ENCODE results near the gene NADSYN1.

NADSYN1 gene

DNA sequence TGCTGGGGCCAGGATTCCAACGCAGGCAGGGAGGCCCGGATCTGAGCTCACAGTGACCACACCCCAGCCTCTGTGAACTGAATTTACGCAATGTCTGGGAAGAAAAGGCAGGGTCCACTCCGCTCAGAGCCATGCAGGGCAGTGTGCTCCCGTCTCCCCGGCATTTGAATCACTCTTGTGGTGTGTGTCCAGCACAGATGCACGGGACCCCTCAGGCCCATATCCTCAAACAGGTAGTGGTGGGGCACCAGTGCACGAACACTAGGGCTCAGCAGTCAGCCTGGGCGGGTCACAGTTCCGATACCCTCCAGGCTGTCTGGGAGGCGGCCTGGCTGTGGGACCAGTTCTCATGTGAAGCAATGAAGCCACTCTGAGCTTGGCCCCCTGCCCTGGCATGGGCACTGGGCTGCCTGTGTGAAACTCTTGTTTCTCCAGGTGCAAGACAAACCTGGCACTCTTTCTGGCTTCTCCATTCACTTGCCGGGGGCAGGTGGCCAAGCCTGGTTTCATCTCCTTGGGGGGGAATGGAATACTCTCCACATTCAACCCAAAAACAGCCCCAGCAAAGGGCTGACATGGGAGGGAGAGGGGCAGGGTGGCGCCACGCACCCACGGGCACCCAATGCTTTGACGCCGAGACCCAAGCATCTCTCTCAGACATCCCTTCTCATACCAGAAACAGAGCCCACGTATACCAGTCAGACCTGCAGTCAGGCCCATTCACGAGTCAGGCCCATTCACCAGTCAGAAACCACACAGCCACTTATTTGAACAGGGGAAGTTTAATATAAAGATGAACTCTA, 19.2 kb upstream of the NADSYN1 start:
- peaks cover 47% of the 10 kb centered on the region for H3K36me3 ChIP-seq (ENCODE audit: control insufficient read depth, insufficient read depth, low read length)
- no peaks in the 10 kb centered on the region for H3K27me3 ChIP-seq (ENCODE audit: control insufficient read depth, insufficient read depth, low read length)
- H3K9me3 ChIP-seq (ENCODE audit: control insufficient read depth, insufficient read depth, low read length): no peaks in the 10 kb centered on the region
- H3K9ac ChIP-seq (ENCODE audit: low read depth, low read length): no peak overlapping the region
- no peak overlapping the region for H3K4me3 ChIP-seq (ENCODE audit: low read depth, low read length)
- H3K4me1 ChIP-seq (ENCODE audit: control insufficient read depth, insufficient read depth, low read length): no peaks in the 10 kb centered on the region
- no peak overlapping the region for H3K27ac ChIP-seq (ENCODE audit: low read depth, low read length)

DNA sequence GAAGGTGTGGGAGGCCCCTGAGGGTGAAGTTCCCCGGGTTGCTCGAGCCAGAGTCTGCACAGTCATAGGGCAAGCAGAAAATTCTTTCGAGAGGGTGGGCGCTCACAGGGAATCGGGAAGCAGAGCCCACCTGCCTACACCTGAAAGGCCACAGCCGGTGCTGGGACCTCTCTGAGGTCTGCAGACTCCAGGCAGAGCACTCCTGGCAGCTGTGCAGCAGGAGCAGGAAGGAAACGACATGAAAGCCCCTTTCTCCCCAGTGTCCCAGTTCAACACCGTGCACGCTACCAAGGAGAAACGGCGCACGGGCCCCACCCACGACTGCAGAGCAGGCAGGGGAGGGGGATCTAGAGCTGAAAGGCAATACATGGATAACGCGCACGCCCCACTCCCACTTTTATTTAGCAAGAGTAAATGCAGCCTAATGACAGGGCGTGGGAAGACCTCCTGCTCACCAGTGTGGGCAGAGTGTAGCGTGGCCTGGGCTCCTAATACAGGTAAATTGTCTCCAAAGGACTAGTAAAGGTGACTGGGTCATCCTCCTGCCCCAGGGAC, 18.4 kb upstream of the NADSYN1 start:
- Histone ChIP-seq H3K27ac (ENCODE audit: low read depth, low read length) (no peak overlapping the region), H3K27me3 (ENCODE audit: control insufficient read depth, insufficient read depth, low read length) (no peaks in the 10 kb centered on the region), H3K4me3 (ENCODE audit: low read depth, low read length) (no peak overlapping the region), H3K9me3 (ENCODE audit: control insufficient read depth, insufficient read depth, low read length) (no peaks in the 10 kb centered on the region), H3K4me1 (ENCODE audit: control insufficient read depth, insufficient read depth, low read length) (no peaks in the 10 kb centered on the region), H3K9ac (ENCODE audit: low read depth, low read length) (no peak overlapping the region), H3K36me3 (ENCODE audit: control insufficient read depth, insufficient read depth, low read length) (peaks cover 55% of the 10 kb centered on the region)

DNA sequence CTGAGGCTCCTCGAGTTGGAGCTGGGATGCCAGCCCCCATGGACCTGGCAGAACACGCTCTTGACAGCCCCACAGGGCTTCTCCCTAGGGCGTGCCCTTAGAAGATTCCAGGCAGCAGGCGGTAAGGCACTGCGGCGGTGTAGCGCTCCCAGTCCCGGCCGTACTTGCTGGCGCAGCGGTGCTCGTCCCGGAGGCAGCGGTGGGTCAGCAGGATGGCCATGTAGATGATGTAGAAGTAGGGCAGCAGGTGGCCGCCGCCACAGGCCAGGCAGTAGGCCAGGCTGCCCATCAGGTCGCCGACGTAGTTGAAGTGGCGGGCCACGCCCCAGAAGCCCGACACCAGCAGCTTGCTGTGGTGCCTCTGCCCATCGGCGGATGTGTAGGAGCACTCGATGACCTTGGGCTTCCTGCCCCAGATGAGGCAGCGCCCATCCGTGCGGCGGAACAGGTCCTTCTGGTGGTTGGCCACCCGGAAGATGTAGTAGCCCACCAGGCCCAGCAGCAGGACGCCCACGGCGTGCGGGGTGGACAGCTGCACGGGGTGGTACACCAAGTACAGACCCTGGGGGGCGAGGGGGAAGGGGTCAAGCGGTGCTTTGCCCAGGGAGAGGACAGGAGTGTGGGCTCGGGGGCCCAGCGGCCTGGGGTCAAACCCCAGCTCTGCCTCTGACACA, 17.6 kb upstream of the NADSYN1 start:
- H3K9ac ChIP-seq (ENCODE audit: low read depth, low read length): no peak overlapping the region
- H3K4me1 ChIP-seq (ENCODE audit: control insufficient read depth, insufficient read depth, low read length): no peaks in the 10 kb centered on the region
- H3K36me3 ChIP-seq (ENCODE audit: control insufficient read depth, insufficient read depth, low read length): peaks cover 62% of the 10 kb centered on the region
- H3K27me3 ChIP-seq (ENCODE audit: control insufficient read depth, insufficient read depth, low read length): no peaks in the 10 kb centered on the region
- H3K27ac ChIP-seq (ENCODE audit: low read depth, low read length): no peak overlapping the region
- no peak overlapping the region for H3K4me3 ChIP-seq (ENCODE audit: low read depth, low read length)
- no peaks in the 10 kb centered on the region for H3K9me3 ChIP-seq (ENCODE audit: control insufficient read depth, insufficient read depth, low read length)

DNA sequence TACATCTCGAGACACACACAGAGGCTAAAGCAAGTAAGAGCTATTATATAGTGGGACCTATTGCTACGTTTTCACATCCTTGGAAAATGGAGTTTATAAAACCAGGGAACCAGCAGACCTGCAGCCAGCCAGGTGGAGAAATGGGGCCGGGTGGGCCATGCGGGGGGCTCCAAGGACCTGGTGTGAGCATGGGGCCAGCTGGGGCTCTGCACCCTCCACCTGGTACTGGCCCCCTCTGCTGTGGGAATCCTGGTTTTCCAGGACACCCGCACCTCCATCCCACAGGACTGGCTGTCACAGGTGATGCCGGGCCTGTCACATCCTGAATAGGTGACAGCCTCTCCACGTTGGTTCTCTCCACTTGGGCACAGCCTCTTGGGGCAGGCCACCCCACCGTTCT, 16.1 kb upstream of the NADSYN1 start:
- Histone ChIP-seq H3K9ac (ENCODE audit: low read depth, low read length) (no peak overlapping the region), H3K27ac (ENCODE audit: low read depth, low read length) (no peak overlapping the region), H3K27me3 (ENCODE audit: control insufficient read depth, insufficient read depth, low read length) (no peaks in the 10 kb centered on the region), H3K4me1 (ENCODE audit: control insufficient read depth, insufficient read depth, low read length) (no peaks in the 10 kb centered on the region), H3K4me3 (ENCODE audit: low read depth, low read length) (no peak overlapping the region), H3K36me3 (ENCODE audit: control insufficient read depth, insufficient read depth, low read length) (peaks cover 77% of the 10 kb centered on the region), H3K9me3 (ENCODE audit: control insufficient read depth, insufficient read depth, low read length) (no peaks in the 10 kb centered on the region)

DNA sequence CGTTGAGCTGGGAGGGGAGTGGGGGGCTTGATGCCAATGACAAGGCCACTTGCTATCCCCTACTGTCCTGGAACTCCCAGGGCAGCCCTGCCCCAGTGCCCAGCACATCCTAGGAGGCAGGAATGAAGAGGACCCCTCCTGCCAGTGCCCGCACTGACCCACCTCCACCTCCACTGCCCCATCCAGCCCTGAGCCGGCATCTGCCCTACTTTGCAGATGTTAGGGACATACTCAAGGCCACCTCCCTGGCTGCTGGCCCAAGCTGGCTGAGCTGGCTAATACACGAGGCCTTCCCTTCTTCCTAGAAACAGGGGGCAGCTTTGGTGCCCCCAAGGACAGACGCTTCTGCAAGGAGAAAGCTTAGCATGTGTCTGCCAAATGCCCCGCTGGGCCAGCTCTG, 15.6 kb upstream of the NADSYN1 start:
- peaks cover 82% of the 10 kb centered on the region for H3K36me3 ChIP-seq (ENCODE audit: control insufficient read depth, insufficient read depth, low read length)
- no peaks in the 10 kb centered on the region for H3K9me3 ChIP-seq (ENCODE audit: control insufficient read depth, insufficient read depth, low read length)
- H3K4me3 ChIP-seq (ENCODE audit: low read depth, low read length): no peak overlapping the region

DNA sequence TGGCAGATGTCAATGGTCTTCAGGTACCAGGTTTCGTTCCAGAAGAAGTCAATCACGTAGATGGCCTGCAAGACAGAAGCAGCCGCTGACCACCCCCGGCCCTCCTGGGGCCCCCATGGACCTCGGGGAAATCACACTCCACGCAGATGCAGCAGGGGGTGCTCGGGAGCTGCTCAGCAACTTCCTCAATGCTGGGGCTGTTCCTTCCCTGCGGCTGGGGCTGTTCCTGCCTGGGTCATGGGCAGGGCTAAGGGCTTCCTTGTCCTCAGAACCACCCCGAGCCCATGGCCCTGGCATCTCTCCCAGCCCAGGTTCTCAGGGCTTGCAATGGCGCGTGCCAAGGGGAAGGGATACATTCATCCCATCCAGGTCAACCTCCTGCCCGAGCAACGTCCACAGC, 15.1 kb upstream of the NADSYN1 start:
- Histone ChIP-seq H3K27me3 (ENCODE audit: control insufficient read depth, insufficient read depth, low read length) (no peaks in the 10 kb centered on the region), H3K36me3 (ENCODE audit: control insufficient read depth, insufficient read depth, low read length) (peaks cover 86% of the 10 kb centered on the region), H3K4me3 (ENCODE audit: low read depth, low read length) (no peak overlapping the region)

More for the DNA sequence above, 15.6 kb upstream of the NADSYN1 start:
- Histone ChIP-seq H3K4me1 (ENCODE audit: control insufficient read depth, insufficient read depth, low read length) (no peaks in the 10 kb centered on the region), H3K27me3 (ENCODE audit: control insufficient read depth, insufficient read depth, low read length) (no peaks in the 10 kb centered on the region), H3K27ac (ENCODE audit: low read depth, low read length) (no peak overlapping the region), H3K9ac (ENCODE audit: low read depth, low read length) (no peak overlapping the region)

DNA sequence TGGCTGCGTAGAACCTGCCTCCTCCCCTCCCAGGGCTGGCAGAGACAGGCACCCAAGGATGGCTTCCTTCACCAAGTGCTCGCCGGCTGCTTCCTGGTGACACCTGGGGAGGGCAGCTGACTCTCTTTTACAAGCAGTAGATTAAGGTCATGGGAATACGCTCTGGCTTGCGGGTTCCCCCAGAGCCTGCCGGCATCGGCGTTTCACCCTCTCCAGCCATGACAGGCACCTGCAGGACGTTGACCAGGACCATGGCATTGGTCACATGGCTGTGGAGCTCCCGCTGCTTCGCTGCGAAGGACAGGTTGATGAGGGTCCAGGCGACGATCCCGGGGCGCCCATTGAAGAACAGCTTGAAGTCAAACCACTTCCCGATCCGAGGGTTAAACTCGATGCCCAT, 14.4 kb upstream of the NADSYN1 start:
- Histone ChIP-seq H3K4me1 (ENCODE audit: control insufficient read depth, insufficient read depth, low read length) (no peaks in the 10 kb centered on the region), H3K27me3 (ENCODE audit: control insufficient read depth, insufficient read depth, low read length) (no peaks in the 10 kb centered on the region), H3K9me3 (ENCODE audit: control insufficient read depth, insufficient read depth, low read length) (no peaks in the 10 kb centered on the region), H3K27ac (ENCODE audit: low read depth, low read length) (no peak overlapping the region), H3K9ac (ENCODE audit: low read depth, low read length) (no peak overlapping the region), H3K36me3 (ENCODE audit: control insufficient read depth, insufficient read depth, low read length) (peaks cover 94% of the 10 kb centered on the region), H3K4me3 (ENCODE audit: low read depth, low read length) (no peak overlapping the region)

More for the DNA sequence above, 15.1 kb upstream of the NADSYN1 start:
- Histone ChIP-seq H3K4me1 (ENCODE audit: control insufficient read depth, insufficient read depth, low read length) (no peaks in the 10 kb centered on the region), H3K27ac (ENCODE audit: low read depth, low read length) (no peak overlapping the region), H3K9me3 (ENCODE audit: control insufficient read depth, insufficient read depth, low read length) (no peaks in the 10 kb centered on the region), H3K9ac (ENCODE audit: low read depth, low read length) (no peak overlapping the region)

DNA sequence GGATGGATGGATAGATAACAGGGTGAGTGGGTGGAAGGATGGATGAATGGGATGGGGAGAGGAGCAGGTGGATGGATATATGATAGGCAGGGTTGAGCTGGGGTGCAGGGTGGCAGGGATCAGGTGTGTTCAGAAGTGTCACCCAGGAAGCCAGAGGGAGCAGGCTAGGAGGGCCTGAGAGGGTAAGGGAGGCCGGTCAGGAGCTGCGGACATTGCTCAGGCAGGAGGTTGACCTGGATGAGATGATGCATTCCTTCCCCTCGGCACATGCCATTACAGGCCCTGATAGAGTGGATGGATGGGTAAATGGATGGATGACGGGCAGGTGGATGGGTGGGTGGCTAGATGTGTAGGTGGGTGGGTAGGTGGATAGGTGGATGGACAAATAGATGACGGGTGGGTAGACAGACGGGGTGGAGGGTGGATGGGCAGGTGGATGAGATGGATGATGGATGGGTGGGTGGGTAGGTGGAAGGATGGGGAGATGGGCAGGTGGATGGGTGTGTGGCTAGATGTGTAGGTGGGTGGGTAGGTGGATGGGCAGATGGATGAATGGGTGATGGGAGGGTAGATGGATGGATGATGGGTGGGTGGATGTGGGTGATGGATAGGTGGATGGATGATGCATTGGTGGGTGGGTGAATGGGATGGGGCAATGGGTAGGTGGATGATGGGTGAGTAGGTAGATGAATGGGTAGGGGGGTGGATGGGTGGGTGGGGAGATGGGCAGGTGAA, 12.8 kb upstream of the NADSYN1 start:
- H3K27ac ChIP-seq (ENCODE audit: low read depth, low read length): no peak overlapping the region
- no peaks in the 10 kb centered on the region for H3K27me3 ChIP-seq (ENCODE audit: control insufficient read depth, insufficient read depth, low read length)
- no peak overlapping the region for H3K9ac ChIP-seq (ENCODE audit: low read depth, low read length)
- no peaks in the 10 kb centered on the region for H3K4me1 ChIP-seq (ENCODE audit: control insufficient read depth, insufficient read depth, low read length)
- H3K36me3 ChIP-seq (ENCODE audit: control insufficient read depth, insufficient read depth, low read length): peaks cover 98% of the 10 kb centered on the region
- no peak overlapping the region for H3K4me3 ChIP-seq (ENCODE audit: low read depth, low read length)
- H3K9me3 ChIP-seq (ENCODE audit: control insufficient read depth, insufficient read depth, low read length): no peaks in the 10 kb centered on the region

DNA sequence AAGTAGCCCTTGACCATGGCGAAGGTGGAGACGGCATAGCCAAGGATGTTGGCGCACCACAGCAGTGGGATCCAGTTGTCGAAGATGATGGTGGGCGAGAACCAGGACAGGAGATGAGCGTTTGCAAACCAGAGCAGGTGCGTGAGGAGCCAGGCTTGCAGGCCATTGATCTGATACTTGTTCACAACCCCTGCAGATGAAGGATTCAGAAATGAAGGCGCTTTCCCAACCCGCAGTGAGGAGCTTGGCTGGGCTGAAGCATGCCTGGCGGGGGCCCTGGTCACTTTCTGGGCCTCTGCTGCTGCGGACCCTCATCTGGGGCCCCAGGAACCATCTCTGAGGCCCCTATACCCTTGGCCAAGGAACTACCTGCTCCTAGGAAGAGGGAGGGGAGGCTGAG, 11.8 kb upstream of the NADSYN1 start:
- H3K36me3 ChIP-seq (ENCODE audit: control insufficient read depth, insufficient read depth, low read length): peaks cover 98% of the 10 kb centered on the region
- no peak overlapping the region for H3K4me3 ChIP-seq (ENCODE audit: low read depth, low read length)
- H3K4me1 ChIP-seq (ENCODE audit: control insufficient read depth, insufficient read depth, low read length): no peaks in the 10 kb centered on the region
- H3K9ac ChIP-seq (ENCODE audit: low read depth, low read length): no peak overlapping the region
- no peaks in the 10 kb centered on the region for H3K9me3 ChIP-seq (ENCODE audit: control insufficient read depth, insufficient read depth, low read length)
- no peaks in the 10 kb centered on the region for H3K27me3 ChIP-seq (ENCODE audit: control insufficient read depth, insufficient read depth, low read length)
- H3K27ac ChIP-seq (ENCODE audit: low read depth, low read length): no peak overlapping the region

DNA sequence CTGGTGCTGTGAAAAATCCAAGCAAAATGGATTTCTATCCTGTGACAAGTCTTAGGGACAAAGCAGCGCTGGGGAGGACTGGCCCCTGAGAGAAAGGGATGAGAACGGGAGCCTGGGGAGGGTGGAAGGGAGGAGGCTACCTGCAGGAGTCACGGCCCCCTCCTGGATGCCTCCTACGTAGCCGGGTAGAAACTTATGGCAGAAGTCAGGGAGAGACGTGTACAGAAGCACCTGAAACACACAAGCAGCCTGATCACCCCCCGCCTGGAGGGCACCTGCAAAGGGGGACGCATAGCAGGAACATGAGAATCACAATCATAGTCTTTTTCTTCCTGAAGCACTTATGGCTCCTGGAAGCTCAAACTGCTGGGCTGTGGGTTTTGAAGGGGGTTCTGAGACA, 10.9 kb upstream of the NADSYN1 start:
- no peak overlapping the region for H3K9ac ChIP-seq (ENCODE audit: low read depth, low read length)
- H3K27me3 ChIP-seq (ENCODE audit: control insufficient read depth, insufficient read depth, low read length): no peaks in the 10 kb centered on the region
- no peaks in the 10 kb centered on the region for H3K9me3 ChIP-seq (ENCODE audit: control insufficient read depth, insufficient read depth, low read length)
- no peak overlapping the region for H3K4me3 ChIP-seq (ENCODE audit: low read depth, low read length)
- H3K27ac ChIP-seq (ENCODE audit: low read depth, low read length): no peak overlapping the region
- H3K36me3 ChIP-seq (ENCODE audit: control insufficient read depth, insufficient read depth, low read length): peaks cover 99% of the 10 kb centered on the region
- no peaks in the 10 kb centered on the region for H3K4me1 ChIP-seq (ENCODE audit: control insufficient read depth, insufficient read depth, low read length)

DNA sequence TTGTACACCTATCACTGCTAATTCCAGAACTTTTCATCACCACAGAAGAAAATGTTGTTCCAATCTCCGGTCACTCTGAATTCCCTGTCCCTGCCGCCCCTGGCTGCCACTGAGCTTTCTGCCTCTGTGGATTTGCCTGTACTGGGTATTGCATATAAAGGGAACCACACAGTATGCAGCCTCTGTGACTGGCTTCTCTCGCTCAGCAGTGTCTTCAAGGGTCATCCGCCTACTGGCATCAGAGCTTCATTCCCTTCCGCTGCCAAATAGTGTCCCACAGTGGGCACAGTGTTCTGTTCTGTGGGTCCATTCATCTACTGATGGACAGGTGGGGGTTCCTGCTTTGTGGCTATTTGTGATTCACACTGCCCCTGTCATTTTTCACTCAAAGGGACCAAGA, 10.1 kb upstream of the NADSYN1 start:
- H3K36me3 ChIP-seq (ENCODE audit: control insufficient read depth, insufficient read depth, low read length): peaks cover 94% of the 10 kb centered on the region
- no peaks in the 10 kb centered on the region for H3K9me3 ChIP-seq (ENCODE audit: control insufficient read depth, insufficient read depth, low read length)

More for the DNA sequence above, 10.1 kb upstream of the NADSYN1 start:
- H3K4me1 ChIP-seq (ENCODE audit: control insufficient read depth, insufficient read depth, low read length): no peaks in the 10 kb centered on the region
- no peak overlapping the region for H3K4me3 ChIP-seq (ENCODE audit: low read depth, low read length)
- no peaks in the 10 kb centered on the region for H3K27me3 ChIP-seq (ENCODE audit: control insufficient read depth, insufficient read depth, low read length)
- no peak overlapping the region for H3K9ac ChIP-seq (ENCODE audit: low read depth, low read length)
- H3K27ac ChIP-seq (ENCODE audit: low read depth, low read length): no peak overlapping the region

Measured in HUES48 (cell line).